Mammary epithelial cell (primary cell): Measurements from ENCODE around the gene ZNF467.

Experiments
- CTCF ChIP-seq, 2 donors: IDR thresholded peaks in 1 of 2; conservative IDR thresholded peaks in 1 of 2; 2 replicates each; pipeline ENCODE4 v1.5.1; 2011 to 2012; ENCODE audit warnings: inconsistent platforms in 2 of 2, low read length in 2 of 2, mild to moderate bottlenecking in 2 of 2, control low read depth in 1 of 2, low read depth in 1 of 2; ENCODE audit not compliant: insufficient read depth in 1 of 2; ENCODE audit errors: extremely low read depth in 1 of 2
- EZH2 ChIP-seq: IDR thresholded peaks from 2 replicates; pipeline ENCODE4 v1.6.1; 2012; ENCODE audit warnings: low read length, inconsistent platforms, borderline replicate concordance

GRCh38 chr7:149815121-149815520 lies 41.7 kb upstream of the ZNF467 start:
- TF ChIP-seq CTCF (conservative IDR thresholded peaks at IDR 0.05 in 1 of 2, IDR thresholded peaks at IDR 0.05 in 1 of 2; ENCODE audit: extremely low read depth in 1 of 2, insufficient read depth in 1 of 2, low read depth in 1 of 2, low read length in 2 of 2) (no peak), EZH2 (no peak)
